Activated CD4-positive, alpha-beta T cell treated with anti-CD3 and anti-CD28 coated beads for 1 hour (primary cell): ENCODE results near the gene JDP2.

Experiments used
- DNase-seq: peaks from one replicate; pipeline ENCODE4 v3.0.0-alpha.2; 2020

JDP2 gene

GRCh38 chr14:75491376-75491978 is 63.7 kb downstream of the JDP2 start:
- DNase-seq, result no peak

- DNase-seq, result no peak
Measured at GRCh38 chr14:75492832-75493591, 65.2 kb downstream of the JDP2 start.

DNA sequence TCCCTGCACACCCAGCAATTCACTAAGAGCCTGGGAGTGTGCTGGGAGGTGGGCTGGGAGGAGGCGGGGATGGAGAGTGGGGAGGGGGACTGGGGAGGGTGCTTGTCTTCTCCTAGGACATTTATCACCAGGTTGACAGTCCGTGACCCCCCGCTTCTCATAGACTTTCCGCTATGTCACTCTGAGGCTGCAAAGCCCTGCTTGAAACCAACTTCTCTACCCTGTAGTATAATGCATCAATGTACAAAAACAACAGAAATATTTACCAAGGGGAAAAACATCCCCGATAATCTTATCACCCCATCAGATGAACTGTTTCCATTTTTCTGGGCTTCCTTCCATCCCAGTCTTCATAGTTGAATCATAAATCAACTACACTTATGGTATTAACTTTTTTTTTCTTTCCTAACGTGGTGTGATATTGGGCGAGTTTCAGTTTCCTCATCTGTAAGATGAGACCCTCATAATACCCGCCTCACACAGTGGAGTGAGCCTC is 65.8 kb downstream of the JDP2 start:
- DNase-seq, result no peak

- DNase-seq, result no peak
Measured at GRCh38 chr14:75494896-75495295, 67.1 kb downstream of the JDP2 start.

GRCh38 chr14:75495399-75495798 is 67.6 kb downstream of the JDP2 start:
- no peak for DNase-seq

GRCh38 chr14:75495882-75496281 is 68.1 kb downstream of the JDP2 start:
- DNase-seq, result no peak

DNA sequence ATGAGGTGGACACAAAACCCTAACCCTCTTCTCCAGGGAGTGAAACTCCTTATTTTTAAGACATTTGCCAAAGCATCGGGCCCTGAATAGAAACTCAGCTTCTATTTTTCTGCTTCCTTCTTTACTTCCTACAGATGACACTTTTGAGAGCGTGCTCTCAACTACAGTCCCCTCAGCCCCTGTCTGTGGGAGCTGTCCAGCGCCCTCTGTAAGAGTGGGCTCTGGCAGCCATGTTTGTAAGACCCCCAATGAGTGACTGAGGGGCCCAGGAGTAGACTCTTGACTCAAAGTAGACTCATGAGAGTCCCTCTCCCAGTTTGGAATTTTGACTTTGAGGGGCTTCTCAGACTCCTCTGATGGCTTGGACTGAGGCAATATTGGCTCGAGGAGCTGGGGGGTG is 68.9 kb downstream of the JDP2 start:
- DNase-seq, result no peak

DNA sequence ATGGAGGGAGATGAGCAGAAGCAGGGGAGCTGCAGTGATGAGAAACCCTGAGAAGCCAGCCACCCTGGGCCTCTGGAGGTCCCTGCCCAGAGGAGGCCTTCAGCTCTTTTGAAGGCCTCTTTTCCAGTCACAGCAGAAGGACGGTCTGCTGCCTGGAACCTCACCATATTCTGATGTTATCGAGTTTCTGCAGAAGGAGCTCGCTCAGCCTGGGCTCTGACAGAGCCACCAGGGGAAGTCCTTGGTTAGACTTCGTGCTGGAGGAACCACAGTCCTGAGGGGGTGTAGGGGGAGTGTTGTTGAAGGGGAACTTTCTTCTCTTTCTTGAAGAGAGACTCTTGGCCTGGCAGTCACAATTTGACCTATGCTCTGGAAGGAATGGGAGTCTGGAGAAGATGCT is 69.4 kb downstream of the JDP2 start:
- DNase-seq, result no peak

DNA sequence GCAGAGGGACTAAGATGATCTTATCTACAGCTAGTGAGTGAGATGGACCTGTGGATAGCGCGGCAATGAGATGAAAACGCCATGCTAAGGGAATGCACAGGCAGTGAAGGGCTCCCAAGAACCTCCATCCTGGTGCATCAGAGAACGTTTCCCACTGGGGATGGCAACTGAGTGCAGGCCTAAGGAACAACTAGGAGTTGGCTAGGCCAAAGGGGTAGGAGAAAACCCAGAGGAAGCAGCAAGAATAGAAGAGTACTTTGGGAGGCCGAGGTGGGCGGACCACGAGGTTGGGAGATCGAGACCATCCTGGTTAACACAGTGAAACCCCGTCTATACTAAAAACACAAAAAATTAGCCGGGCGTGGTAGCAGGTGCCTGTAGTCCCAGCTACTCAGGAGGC is 69.9 kb downstream of the JDP2 start:
- no peak for DNase-seq

- DNase-seq, result no peak
Measured at GRCh38 chr14:75499084-75499875, 71.5 kb downstream of the JDP2 start.

GRCh38 chr14:75501080-75501479 is 73.3 kb downstream of the JDP2 start:
- DNase-seq, result no peak

DNA sequence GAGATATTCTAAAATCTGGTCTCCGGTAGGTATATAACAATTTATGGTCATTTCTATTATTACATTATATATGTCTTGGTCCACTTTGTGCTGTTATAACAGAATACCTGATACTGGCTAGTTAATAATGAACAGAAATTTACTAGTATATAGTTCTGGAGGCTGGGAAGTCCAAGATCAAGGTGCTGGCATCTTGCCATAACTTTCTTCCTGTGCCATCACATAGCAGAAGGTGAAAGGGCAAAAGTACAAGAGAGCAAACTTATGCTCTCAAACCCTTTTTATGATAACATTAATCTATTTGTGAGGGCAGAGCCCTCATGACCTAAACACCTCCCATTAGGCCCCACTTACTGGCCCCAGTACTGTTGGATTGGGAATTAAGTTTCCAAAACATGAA is 76.6 kb downstream of the JDP2 start:
- DNase-seq, result no peak

DNA sequence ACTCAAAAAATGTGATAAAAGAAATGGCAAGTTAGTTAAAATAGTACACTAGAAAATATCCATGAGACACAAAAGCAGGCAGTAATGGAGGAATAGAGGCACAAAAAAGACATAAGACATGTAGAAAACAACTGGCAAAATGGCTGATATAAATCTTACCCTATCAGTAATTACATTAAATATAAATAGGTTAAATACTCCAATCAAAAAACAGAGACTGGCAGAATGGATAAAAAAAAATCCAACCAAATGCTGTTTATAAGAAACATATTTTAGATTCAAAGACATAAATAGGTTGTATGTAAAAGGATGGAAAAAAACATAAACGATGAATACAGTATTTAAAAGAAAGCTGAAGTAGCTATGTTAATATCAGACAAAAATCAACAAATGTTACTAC is 79.1 kb downstream of the JDP2 start:
- DNase-seq, result no peak

GRCh38 chr14:75510547-75510946 is 82.7 kb downstream of the JDP2 start:
- no peak for DNase-seq

DNA sequence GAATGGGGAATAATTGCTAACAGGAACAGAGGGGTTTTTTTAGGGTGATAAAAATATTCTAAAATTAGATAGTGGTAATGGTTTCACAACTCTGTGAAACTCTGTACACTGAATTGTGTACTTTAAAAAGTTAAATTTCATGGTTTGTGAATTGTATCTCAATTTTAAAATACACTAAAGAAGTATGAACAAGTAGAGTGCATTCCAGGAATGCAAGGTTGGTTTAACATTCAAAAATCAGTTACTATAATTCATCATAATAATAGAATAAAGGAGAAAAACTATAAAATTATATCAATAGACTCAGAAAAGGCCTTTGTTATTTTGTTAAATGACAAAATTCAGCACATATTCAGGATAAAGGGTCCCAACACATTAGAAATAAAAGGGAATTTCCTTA is 83.4 kb downstream of the JDP2 start:
- DNase-seq, result no peak

GRCh38 chr14:75513911-75514672 is 86.3 kb downstream of the JDP2 start:
- no peak for DNase-seq

- peak; percentile 19 for DNase-seq
Measured at GRCh38 chr14:75514673-75515628, 87.1 kb downstream of the JDP2 start.

DNA sequence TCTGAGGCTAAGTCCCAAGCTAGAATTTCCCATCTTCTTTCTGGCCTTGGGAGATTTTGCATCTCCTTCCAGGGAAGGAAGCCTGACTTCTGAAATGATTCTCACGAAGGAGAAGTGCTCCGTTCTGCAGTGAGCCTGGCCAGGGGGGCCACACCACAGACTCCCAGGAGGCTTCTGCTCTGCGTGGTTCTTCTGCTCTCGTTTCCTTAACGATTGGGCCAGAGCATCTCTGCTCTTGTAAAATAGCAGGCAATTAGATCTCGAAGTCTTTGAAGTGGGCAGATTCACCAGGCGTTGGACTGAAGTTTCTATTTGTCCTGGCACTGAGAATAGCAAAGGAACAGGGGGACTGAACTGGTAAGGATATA is 87.8 kb downstream of the JDP2 start:
- no peak for DNase-seq

GRCh38 chr14:75518625-75519024 is 90.8 kb downstream of the JDP2 start:
- DNase-seq, result no peak

DNA sequence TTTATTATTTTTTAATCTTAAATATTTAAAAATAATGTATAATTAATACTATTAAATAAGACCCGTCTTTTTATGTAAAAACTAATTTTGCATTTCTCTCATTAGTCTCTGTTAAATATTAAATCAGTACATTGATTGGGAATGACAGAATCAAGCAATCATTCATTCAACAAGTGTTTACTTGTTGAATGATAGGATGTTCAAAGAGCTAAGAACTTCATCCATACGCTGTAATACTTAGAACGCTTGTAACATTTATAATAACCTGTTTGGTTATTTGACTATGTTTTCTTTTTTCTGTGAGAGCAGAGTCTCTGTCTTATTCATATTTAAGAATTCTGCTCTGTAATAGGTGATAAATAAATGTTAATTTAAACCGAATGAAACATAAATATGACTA is 91.6 kb downstream of the JDP2 start:
- DNase-seq, result no peak

- DNase-seq, result no peak
Measured at GRCh38 chr14:75519826-75520728, 92.3 kb downstream of the JDP2 start.
